ENCODE results near the gene CDK5R1.

The CDK5R1 gene

DNA sequence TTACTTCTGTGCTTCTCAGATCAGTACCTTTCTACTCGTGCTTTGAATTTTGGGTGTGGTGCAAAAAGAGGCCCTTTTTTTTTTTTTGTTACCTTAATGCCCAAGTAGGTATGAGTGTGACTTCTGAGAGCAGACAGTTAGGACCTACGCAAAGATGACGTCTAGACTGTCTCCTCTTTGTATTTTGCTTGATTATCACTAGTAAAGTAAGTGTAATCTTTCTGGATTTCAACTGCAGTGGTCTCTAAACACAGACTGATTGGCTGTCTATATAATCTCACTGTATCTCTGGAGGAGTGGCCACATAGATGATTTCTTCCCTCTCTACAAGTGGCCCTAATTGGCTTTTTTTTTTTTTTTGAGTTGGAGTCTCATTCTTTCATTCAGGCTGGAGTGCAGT, 11.5 kb upstream of the CDK5R1 start:
- DNase-seq, result no peak

DNA sequence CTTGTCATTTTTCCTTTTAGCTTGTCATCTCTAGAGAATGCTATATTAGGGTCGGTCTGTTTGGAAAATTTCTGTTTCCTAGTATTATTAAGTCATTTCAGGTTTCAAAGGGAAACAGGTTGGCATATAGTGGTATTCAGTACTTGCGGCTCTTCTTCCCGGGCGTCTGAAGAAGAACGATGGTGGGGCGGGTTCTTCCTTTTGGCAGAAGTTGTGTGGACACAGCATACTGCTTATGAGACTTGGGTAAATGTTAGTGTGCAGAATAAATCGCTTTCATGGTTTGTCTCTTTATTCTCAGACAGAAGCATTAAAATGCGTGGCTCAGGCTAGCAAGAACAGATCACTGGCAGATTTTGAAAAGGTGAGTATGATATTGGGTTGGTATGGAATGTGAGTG, 9.6 kb upstream of the CDK5R1 start:
- DNase-seq, result no peak

DNA sequence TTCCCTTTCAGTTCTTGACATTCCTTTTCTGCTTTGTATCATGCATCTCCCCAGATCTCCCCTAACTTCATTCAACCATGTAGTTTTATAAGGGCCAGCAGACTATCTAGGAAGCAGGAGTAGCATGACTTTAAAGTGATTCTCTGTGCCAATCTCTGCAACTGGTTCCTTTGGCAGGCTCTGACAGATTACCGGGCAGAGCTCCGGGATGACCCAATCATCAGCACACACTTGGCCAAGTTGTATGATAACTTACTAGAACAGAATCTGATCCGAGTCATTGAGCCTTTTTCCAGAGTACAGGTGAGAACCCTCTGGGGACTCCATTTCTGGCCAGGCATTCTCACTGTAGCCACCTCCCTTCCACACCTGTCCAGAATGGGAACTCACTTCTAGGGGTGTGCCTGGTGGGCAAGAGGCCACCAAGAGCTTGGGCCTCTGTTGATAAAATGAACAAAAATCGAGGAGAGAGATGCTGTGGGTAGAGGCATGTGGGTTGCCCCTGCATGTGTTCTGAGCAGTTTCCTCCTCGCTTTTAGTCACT, 7.6 kb upstream of the CDK5R1 start:
- no peak for DNase-seq

DNA sequence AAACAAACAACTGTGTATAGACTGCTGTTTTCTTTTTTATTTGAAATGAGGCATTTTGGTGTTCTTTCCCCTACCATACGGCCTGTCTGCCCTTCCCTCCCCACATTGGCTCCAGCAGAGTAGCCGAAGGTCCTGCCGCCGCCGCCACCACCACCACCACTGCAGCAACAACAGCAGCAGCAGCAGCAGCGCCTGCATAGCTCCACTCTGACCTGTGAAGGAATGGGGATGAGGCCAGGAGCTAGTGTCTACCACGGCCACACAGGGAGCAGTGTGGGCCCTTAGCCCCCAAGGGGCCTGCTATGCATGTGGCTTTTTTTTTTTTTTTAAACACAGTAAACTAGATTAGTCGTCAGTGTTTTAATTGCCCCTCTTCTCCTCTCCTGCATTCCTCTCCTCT, 5.6 kb upstream of the CDK5R1 start:
- DNase-seq, result no peak

DNA sequence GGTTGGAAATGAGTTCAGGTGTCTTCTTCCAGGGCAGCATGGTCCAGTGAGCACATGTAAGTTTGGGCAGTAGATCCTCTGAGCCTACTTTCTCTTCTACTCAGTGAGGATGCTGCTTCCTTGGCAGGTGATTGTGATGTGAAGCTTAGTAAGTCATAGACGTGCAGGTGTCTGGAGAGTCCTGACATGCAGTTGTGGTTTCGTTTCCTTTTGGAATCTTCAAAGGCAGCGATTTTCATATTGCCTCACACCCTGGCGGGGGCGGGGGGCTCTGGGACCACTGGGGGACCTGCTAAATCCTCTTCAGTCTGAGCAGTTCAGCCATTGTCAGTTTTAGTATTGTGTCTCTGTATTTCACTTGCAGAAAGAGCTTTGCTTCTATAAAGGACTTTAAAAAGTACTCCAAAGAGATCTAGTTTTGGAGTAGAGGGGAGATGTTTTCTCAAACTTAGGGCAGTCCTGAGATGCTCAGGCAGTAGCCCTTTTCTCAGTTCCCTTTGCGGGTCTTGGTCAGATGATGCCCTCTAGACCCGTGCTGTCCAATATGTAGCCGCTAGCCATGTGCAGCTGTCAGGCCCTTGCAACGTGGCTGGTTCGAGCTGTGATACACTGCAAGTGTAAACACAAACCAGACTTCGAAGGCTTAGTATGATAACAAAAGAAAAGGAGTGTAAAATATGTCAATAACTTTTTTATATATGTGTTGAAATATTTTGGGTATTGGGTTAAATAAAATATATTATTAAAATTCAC, 4.0 kb upstream of the CDK5R1 start:
- no peak for DNase-seq

DNA sequence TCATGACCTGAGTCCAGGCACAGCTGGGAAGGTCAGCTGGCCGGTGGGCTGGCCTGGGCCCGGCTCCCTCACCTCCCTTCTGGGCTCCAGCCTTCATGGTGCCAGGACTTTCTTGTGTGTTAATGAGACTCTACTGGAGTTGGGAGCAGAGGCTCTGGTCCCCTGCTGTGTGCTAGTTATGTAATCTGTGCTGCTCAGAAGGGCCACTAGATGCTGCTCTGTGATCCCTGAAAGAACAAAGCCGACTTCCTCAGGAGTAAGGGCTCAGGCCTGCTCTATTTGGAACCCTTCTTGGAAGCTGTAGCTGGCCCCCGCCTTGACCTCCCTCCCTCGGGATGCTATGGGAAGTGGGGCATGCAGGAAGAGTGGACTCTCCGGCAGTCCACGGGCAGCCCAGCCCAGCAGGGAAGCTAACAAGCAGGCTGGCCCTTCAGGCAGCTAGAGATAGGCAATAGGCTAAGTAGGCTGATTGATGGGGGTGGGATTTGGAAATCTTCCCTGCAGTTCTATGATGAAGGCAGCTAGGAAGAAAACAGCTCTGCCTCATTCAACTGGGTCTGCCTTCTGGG, 3.3 kb upstream of the CDK5R1 start:
- DNase-seq, result peak in 1 of 2 experiments; percentile 28

DNA sequence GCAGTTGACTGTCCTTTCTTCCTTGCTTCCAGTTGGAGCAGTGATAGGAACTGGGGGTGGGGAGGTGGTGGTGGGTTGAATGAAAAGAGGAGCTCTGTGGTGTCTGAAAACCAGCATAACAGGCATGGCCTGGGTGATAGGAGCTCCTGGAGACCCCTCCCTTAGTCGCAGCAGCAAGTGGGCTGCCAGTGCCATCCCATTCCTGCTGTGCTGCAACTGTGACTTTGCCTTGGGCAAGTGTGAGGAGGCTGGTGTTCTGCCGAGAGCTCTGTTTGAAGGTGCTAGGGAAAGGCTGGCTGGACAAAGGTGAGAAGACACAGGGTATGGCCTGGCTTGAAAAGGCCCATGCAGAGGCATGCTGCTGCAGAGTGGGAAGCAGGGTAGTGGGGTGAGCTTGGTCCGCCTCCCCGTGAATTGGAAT, 2.7 kb upstream of the CDK5R1 start:
- DNase-seq, result no peak

DNA sequence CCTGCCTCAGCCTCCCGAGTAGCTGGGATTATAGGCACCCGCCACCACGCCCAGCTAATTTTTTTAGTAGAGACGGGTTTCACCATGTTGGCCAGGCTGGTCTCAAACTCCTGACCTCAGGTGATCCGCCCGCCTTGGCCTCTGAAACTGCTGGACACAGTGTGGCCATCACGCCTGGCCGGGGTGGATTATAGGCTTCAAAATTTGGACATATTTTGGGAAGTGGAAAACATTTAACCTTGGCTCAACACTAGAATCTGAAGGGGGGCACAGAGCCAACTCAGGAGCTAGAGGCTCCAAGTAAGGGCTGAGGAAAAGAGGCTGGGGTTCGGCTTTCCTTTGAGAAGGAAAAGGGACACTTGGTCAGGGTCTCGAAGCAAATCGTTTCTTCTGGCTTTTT, 2.2 kb upstream of the CDK5R1 start:
- no peak for DNase-seq

DNA sequence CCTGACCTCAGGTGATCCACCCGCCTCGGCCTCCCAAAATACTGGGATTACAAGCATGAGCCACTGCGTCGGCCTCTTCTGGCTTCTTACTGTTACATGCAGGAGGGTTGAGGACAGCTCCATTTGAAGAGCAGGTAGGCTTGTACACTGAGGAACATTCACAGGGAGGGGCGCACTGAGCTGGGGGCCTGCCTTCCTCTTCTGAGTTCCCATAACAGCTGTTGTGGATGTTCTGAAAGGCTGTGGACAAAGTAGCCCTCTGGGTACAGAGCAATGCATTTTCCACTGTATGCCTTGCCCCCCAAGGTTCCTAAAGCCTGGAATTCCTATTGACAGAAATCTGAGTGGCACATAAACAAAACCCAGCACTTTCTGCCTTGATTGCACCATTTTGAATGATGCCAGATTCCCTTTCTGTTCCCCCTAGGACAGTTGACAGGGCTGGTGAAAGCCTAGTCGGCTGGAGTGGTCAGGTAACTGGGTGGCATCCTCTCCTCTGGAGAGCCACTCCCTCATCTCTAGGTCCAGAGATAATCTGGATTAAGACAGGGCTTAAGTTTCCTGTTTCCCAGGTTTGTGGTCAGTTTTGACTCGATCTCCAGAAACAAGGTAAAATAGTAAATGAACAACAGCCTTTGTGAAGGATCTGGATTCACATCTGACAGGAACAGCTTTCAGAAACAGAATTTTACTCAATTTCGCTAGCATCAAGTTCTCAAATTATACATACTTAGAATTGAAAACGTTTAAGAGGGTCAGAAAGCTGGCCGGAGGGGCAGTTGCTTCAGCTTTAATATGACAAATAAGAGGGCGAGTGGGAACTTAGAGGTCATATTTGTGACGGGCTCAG, 1.3 kb upstream of the CDK5R1 start:
- no peak for DNase-seq

DNA sequence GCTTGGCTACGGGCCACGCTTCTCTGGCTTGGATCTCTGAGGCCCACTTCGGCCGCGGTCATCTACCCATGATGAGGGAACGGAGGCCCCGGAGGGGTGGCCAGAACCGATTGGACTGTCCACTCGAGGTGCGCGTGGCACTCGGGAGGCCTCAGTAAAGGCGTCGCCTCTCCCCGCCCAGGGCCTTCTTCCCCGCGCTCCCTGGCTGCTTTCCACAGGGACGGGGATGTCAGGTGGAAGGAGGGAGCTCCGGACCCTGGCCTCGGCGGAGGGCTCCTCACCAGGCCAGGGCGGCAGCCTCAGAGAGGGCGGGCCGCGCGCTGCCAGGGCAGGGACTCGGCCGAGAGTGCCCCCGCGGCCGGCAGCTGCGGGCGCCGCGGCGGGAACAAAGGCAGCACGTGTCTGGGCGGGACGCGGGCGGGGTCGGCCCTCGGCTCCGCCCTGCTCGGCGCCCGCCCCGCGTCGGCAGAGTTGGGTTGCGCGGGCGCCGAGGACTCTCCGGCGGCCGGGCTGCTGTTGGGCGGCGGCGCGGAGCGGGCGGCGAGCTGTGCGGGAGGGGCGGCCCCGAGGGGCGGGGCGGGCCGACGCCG, 587 bp upstream of the CDK5R1 start:
- peak; percentile 66 to 73 for DNase-seq

DNA sequence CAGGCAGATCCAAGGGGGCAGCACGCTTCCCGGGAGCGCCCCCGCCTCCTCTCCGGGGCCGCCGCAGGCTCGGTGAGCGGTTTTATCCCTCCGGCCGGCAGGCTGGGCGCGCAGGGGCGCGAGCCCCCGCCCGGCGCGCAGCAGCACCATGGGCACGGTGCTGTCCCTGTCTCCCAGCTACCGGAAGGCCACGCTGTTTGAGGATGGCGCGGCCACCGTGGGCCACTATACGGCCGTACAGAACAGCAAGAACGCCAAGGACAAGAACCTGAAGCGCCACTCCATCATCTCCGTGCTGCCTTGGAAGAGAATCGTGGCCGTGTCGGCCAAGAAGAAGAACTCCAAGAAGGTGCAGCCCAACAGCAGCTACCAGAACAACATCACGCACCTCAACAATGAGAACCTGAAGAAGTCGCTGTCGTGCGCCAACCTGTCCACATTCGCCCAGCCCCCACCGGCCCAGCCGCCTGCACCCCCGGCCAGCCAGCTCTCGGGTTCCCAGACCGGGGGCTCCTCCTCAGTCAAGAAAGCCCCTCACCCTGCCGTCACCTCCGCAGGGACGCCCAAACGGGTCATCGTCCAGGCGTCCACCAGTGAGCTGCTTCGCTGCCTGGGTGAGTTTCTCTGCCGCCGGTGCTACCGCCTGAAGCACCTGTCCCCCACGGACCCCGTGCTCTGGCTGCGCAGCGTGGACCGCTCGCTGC, 832 bp downstream of the CDK5R1 start:
- DNase-seq, result no peak

DNA sequence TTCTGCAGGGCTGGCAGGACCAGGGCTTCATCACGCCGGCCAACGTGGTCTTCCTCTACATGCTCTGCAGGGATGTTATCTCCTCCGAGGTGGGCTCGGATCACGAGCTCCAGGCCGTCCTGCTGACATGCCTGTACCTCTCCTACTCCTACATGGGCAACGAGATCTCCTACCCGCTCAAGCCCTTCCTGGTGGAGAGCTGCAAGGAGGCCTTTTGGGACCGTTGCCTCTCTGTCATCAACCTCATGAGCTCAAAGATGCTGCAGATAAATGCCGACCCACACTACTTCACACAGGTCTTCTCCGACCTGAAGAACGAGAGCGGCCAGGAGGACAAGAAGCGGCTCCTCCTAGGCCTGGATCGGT, 1.4 kb downstream of the CDK5R1 start:
- no peak for DNase-seq

DNA sequence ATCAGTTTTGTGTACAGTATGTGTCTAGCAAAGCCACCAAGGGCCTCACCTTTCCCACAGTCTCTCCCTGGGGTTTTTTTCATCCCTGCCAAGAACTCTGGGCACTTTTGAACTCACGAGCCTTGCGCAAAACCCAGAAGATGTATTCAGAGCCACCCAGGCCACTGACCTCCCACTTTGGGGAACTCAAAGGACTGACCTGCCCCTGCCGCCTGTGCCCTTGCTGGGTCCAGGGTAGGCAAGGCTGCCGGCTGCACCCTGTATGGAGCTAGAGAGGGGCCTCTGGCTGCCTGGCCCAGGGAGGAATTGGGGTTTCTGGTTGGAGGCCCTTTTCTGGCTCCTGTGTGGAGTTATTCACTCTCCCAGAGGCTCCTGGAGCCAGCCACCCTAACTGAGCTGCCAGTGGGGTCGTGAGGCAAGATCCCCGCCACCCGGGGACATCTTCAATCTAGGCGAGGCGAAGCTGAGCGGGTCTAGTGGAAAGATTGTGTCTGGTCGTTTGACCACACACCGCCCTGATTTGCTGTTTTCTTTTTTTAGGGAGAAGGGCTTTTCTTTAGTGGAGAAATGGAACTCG, 1.9 kb downstream of the CDK5R1 start:
- DNase-seq, result no peak

DNA sequence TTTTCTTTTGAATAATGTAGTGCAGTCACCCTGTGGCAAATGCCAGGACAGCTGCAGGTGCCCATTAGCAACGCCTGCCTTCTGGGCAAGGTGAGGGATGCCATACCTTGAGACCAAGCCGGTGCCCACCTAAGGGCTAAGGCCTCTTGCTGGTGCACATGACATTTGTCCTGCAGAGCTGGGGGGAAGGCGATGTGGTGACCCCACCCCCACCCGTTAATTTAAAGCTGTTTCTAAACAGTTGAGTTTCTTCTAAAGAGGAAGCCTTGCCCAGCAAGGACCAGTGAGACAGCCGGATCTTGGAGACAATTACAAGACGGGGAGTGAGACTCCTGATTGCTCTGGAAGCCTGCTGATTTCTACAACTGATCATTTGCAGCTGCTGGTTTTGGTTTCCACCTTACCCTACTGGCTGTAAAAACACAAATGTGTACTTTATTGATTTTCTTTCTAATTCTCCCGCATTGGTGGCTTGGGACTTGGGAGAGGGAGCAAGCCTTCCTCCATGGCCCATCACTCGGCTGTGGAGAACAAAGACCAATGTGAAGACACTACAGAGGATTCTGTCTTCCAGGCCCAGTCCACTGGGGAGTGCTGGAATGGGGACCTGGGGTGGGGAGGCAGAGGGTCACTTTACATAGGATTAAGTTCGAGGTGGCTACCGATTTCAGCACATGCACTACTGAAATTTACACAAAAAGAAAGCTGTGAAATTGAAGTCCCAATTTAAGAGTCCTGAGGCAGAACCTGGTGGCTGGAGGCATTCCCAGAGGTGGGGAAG, 2.7 kb downstream of the CDK5R1 start:
- DNase-seq, result no peak

DNA sequence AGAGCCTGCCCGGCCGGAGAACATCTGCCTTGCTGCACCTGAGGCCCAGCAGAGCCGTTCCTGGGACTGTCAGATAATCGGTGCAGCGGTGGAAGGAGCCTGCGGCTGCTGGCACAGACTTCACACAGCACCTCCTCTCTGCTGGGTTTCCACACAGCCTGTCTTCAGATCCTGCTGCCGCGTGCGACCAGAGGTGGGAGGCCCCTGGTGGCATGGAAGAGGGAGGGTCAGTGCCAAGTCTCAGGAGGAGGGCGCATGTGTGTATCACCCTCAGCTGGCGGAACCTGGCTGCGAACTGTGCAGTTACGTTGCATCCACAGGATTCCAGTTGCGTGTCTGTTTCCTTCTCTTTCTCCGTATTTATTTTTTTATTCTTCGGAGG, 3.3 kb downstream of the CDK5R1 start:
- no peak for DNase-seq

DNA sequence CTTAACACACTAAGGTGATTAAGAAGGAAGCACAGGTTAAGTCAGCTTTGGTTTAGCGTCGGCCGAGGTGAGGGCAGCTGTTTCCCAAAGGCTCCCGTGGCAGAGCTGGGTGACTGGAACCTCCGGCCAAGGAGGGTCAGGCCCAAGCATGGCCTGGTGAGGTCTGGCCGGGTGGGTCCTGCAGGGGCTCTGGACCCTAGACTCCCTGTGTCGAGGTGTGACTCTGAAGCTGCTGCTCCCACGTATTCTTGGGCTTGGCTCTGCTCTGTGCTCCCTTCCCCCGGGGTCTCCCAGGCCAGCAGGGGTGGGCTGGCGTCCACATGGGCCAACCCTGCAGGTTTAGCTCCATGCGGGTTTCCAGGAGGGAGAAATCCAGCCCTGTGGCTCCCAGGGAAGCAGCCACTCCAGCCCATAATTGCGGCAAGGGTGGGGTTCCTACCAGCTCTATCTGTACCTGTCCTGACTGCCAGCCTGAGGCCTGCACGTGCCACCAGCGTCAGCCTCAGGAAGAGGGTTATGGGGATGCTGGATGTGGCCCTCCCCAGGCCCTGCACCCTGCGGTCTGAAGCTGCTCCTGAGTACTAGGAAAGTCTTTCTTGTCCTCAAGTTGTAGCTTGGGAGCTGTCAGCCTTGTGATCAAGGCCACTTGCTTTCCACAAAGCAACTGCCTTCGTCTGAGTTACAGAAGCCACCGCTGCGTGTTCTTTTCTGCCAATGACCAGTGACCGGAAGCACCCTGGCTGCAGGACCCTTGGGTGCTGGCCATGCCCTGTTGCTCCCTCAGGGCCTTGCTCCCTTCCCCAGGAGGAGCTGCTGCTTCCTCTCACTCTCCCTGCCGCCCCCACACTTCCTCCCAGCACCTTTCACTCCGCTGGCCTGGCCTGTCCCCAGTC, 4.8 kb downstream of the CDK5R1 start:
- peak in 1 of 2 experiments; percentile 29 for DNase-seq

DNA sequence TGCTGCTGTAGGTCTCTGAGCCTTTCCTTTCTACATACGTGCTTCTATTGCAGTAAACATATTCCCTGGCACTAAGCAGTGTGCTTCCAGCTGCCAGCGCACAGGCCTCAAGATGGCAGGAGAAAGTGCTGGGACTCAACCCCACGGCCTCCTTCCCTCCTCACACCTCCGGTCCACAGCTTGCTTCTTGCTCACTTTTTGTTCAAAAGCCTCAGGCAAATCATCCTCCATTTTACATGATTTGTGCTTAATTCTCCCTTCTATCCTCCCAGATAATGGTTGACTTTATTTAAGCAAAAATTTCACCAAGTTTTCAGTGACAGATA, 5.4 kb downstream of the CDK5R1 start:
- DNase-seq, result no peak

DNA sequence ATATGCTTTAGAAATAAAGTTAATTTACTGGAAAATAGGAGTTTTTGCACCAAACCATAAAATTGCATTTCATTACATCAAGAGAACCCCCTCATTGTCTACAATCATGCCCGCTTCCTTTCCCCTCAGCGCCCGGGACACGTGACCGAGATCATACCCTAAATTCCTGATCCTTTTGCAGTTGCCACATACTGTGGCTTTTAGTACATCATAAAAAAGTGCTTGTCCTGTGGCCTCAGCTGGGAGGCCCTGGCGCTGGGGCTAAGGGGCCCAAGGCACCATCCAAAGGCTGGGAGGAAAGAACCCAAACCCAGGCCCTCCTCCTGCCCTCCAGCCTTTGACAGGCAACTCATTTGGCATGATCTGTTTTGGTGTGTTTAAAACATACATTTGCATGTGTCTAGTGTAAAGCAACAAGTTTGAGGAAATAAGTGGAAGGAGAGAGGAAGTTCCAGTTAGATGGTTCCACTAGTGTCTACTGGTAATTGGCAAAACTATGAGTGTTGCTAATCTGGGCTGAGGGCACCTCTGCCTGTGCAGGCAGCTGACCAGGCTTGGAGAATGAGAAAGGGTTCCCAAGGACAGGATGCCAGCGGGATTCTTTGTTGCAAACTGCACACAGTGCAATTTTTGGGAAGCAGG, 6.0 kb downstream of the CDK5R1 start:
- DNase-seq, result no peak

DNA sequence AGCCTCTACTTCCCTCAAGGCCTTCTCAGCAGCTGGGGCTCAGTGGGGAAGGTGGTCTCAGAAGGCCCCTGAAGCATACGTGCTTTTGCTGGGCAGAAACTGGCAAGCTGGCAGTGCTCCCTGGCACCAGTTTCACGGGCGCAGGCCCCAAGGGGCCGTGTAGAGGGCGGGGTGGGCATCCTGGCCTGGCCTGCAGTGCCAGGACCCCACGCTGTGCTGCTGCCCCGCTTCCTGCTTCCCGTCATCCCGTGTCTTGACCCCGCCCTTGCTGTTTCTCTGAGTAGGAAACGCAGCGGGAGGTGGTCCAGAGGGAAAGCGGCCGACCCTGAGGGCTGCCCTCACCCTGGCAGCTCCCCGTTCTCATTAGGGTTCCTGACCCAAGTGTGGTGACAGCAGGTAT, 6.8 kb downstream of the CDK5R1 start:
- no peak for DNase-seq

DNA sequence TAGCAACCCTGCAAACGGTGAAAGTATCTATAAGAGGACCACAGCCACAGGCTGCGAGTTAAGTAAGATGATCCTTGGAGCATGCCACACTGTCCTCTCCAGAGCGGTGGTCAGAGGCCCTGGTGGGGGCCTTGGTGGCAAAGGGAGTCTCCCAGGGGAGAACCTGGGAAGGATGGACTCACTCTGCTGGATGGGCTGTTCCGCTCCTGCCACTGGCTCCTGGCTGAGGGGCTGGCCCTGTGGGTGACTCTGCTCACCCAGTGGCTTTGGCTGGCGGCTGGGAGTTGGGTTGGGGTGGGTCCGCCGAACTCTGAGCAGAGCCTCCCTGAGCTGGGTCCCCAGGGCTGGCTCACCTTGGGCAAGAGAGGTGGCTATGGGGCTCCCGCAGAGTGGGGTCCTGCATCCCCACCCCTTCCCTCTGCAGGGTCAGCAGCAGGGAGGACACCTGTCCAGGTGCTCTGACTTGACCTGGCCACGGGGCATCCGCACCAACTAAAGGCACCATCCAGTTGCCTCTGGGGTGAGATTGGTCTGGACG, 7.3 kb downstream of the CDK5R1 start:
- no peak for DNase-seq

Measured in stimulated activated CD4-positive, alpha-beta T cell treated with anti-CD3 and anti-CD28 coated beads, Interleukin-4, amount 100 ng/mL, for 4 hours (primary cell).